Peyer's patch (tissue), 4 donors: Measurements from ENCODE around the gene SMTNL2. TPM values are rescaled to one million over a fixed set of nuclear protein-coding genes. Genes with fewer than 3 reads are reported as not detected.

Experiments
- DNase-seq, 3 donors: peaks; one replicate each; pipeline ENCODE4 v3.0.0-alpha.2; 2017 to 2019
- H3K27ac ChIP-seq, 4 donors: fragments of 200-600 bp; sonication (generic); one replicate each; pipeline ENCODE4 v1.5.1; 2016 to 2019
- H3K27me3 ChIP-seq, 2 donors: fragments of 200-600 bp; sonication (generic); one replicate each; pipeline ENCODE4 v1.5.1; 2019
- H3K36me3 ChIP-seq, 3 donors: fragments of 200-600 bp; sonication (generic); one replicate each; pipeline ENCODE4 v1.5.1; 2016 to 2019
- H3K4me1 ChIP-seq, 4 donors: fragments of 200-600 bp; sonication (generic); one replicate each; pipeline ENCODE4 v1.5.1; 2016 to 2019
- H3K4me3 ChIP-seq, 4 donors: fragments of 200-600 bp; sonication (generic); 1 replicate in 3 of 4; 2 replicates in 1 of 4; pipeline ENCODE4 v1.5.1; 2016 to 2019; ENCODE audit warnings: mild to moderate bottlenecking in 1 of 4
- H3K9me3 ChIP-seq, 4 donors: fragments of 200-600 bp; sonication (generic); one replicate each; pipeline ENCODE4 v1.5.1; 2016 to 2019; ENCODE audit warnings: mild to moderate bottlenecking in 1 of 4
- CTCF ChIP-seq, 6 experiments: fragments of 450-650 bp in 4 of 6; fragments of 200-600 bp in 2 of 6; sonication (generic) in 1 of 6; IDR thresholded peaks; one replicate each; pipeline ENCODE4 v1.5.1; 2017 to 2019; ENCODE audit warnings: antibody characterized with exemption in 6 of 6, mild to moderate bottlenecking in 3 of 6, moderate library complexity in 1 of 6
- POLR2A ChIP-seq, 2 donors: fragments of 450-650 bp; IDR thresholded peaks; one replicate each; pipeline ENCODE4 v1.5.1; 2017; ENCODE audit warnings: antibody characterized with exemption in 2 of 2, mild to moderate bottlenecking in 2 of 2, moderate library complexity in 2 of 2
- total RNA-seq, 4 donors: library from RNA; depleted of rRNA; stranded (reverse); fragments of >200 nt; gene quantifications; one replicate each; pipeline ENCODE4 v1.1.0, GENCODE V29; 2016

SMTNL2 gene
- total RNA-seq, 4 donors from 2014 or later, result 1.2 TPM; not detected in 3

- peaks cover 0 to 90% (median 0%) of the 10 kb centered on the region in 3 donors for H3K36me3 ChIP-seq
- H3K27ac ChIP-seq, result no peak overlapping the region
- H3K9me3 ChIP-seq, result no peaks in the 10 kb centered on the region
- H3K4me1 ChIP-seq, result peaks cover 0 to 16% (median 2%) of the 10 kb centered on the region in 4 donors
- TF ChIP-seq CTCF (IDR thresholded peaks at IDR 0.05) (no peak), POLR2A (IDR thresholded peaks at IDR 0.05) (no peak)
- no peak for DNase-seq
- no peak overlapping the region for H3K4me3 ChIP-seq
- H3K27me3 ChIP-seq, result no peaks in the 10 kb centered on the region
Measured at GRCh38 chr17:4544135-4544950, 40.0 kb upstream of the SMTNL2 start.

- H3K4me3 ChIP-seq, result no peak overlapping the region
- no peaks in the 10 kb centered on the region for H3K9me3 ChIP-seq
- peaks cover 0 to 90% (median 0%) of the 10 kb centered on the region in 3 donors for H3K36me3 ChIP-seq
- H3K4me1 ChIP-seq, result peaks cover 0 to 16% (median 2%) of the 10 kb centered on the region in 4 donors
- TF ChIP-seq POLR2A (IDR thresholded peaks at IDR 0.05) (no peak), CTCF (IDR thresholded peaks at IDR 0.05) (no peak)
- H3K27ac ChIP-seq, result no peak overlapping the region
- no peaks in the 10 kb centered on the region for H3K27me3 ChIP-seq
- no peak for DNase-seq
Measured at GRCh38 chr17:4544951-4545216, 39.4 kb upstream of the SMTNL2 start.

GRCh38 chr17:4545217-4545951 is 38.9 kb upstream of the SMTNL2 start:
- peaks cover 0 to 12% (median 2%) of the 10 kb centered on the region in 4 donors for H3K4me1 ChIP-seq
- no peak for DNase-seq
- TF ChIP-seq CTCF (IDR thresholded peaks at IDR 0.05), result no peak
- no peak for TF ChIP-seq POLR2A (IDR thresholded peaks at IDR 0.05)
- H3K27me3 ChIP-seq, result no peaks in the 10 kb centered on the region
- peaks cover 0 to 93% (median 0%) of the 10 kb centered on the region in 3 donors for H3K36me3 ChIP-seq
- no peak overlapping the region for H3K4me3 ChIP-seq
- no peaks in the 10 kb centered on the region for H3K9me3 ChIP-seq
- H3K27ac ChIP-seq, result no peak overlapping the region

- Histone ChIP-seq H3K4me1 (no peaks in the 10 kb centered on the region), H3K9me3 (no peaks in the 10 kb centered on the region), H3K4me3 (no peak overlapping the region), H3K27me3 (no peaks in the 10 kb centered on the region), H3K27ac (no peak overlapping the region), H3K36me3 (peaks cover 0 to 99% (median 0%) of the 10 kb centered on the region in 3 donors)
- TF ChIP-seq POLR2A (IDR thresholded peaks at IDR 0.05), result no peak
- TF ChIP-seq CTCF (IDR thresholded peaks at IDR 0.05), result no peak
- no peak for DNase-seq
Measured at GRCh38 chr17:4547118-4547906, 37.0 kb upstream of the SMTNL2 start.

- H3K27ac ChIP-seq, result no peak overlapping the region
- no peak for DNase-seq
- H3K4me1 ChIP-seq, result no peaks in the 10 kb centered on the region
- H3K4me3 ChIP-seq, result no peak overlapping the region
- no peaks in the 10 kb centered on the region for H3K9me3 ChIP-seq
- H3K36me3 ChIP-seq, result peaks cover 0 to 99% (median 0%) of the 10 kb centered on the region in 3 donors
- TF ChIP-seq CTCF (IDR thresholded peaks at IDR 0.05), result no peak
- no peak for TF ChIP-seq POLR2A (IDR thresholded peaks at IDR 0.05)
- H3K27me3 ChIP-seq, result no peaks in the 10 kb centered on the region
Measured at GRCh38 chr17:4548061-4548461, 36.3 kb upstream of the SMTNL2 start.
